ENCODE measurements around the gene OBSCN. TPM values are rescaled to one million over a fixed set of nuclear protein-coding genes. Genes with fewer than 3 reads are reported as not detected.

The OBSCN gene
- total RNA-seq, 1 donor from 2014 or later = 5.1 TPM

DNA sequence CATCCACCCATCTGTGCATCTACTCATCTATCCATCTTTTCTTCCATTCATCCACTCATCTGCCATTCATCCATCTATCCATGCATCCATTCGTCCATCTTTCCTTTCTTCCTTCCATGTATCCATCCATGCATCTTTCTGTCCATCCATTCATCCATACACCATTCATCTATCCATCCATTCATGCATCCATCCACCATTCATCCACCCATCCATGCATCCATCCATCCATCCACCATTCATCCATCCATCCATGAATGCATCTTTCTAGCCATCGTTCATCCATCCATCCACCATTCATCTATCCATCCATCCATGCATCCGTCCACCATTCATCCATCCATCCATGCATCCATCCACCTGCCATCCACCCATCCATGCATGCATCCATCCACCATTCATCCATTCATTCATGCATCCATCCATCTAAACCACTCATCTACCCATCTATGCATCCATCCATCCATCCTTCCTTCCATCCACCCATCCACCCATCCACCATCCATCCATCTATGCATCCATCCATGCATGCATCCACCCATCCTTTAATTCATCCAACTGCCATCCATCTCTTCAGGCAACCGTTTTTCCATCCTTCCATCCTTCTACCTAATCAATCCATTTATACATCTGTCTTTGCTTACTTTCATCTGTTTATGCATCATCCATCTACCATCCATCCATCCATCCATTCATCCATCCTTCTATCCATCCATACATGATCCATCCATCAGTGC is 111.7 kb downstream of the OBSCN start:
- Mint-ChIP-seq H3K4me1 (no peaks in the 10 kb centered on the region), H3K27me3 (ENCODE audit: insufficient read depth, low read depth) (no peaks in the 10 kb centered on the region), H3K36me3 (peaks cover 4% of the 10 kb centered on the region), H3K27ac (no peak overlapping the region), H3K4me3 (no peak overlapping the region), H3K9me3 (peaks cover 4% of the 10 kb centered on the region)
- Histone ChIP-seq H3K4me1 (no peaks in the 10 kb centered on the region), H4K20me1 (ENCODE audit: low read depth) (peaks cover 4% of the 10 kb centered on the region), H3K4me2 (no peak overlapping the region), H3K9ac (no peak overlapping the region), H3K36me3 (no peaks in the 10 kb centered on the region), H3K9me3 (ENCODE audit: low read depth) (no peaks in the 10 kb centered on the region), H2AFZ (replicated peaks) (no peak overlapping the region), H3K27me3 (no peaks in the 10 kb centered on the region), H3K79me2 (ENCODE audit: low read depth) (no peaks in the 10 kb centered on the region), H3K4me3 (no peak overlapping the region), H3K27ac (no peak overlapping the region), H3F3A (ENCODE audit: low read depth) (no peaks in the 10 kb centered on the region)
- TF ChIP-seq, protein P1, sequence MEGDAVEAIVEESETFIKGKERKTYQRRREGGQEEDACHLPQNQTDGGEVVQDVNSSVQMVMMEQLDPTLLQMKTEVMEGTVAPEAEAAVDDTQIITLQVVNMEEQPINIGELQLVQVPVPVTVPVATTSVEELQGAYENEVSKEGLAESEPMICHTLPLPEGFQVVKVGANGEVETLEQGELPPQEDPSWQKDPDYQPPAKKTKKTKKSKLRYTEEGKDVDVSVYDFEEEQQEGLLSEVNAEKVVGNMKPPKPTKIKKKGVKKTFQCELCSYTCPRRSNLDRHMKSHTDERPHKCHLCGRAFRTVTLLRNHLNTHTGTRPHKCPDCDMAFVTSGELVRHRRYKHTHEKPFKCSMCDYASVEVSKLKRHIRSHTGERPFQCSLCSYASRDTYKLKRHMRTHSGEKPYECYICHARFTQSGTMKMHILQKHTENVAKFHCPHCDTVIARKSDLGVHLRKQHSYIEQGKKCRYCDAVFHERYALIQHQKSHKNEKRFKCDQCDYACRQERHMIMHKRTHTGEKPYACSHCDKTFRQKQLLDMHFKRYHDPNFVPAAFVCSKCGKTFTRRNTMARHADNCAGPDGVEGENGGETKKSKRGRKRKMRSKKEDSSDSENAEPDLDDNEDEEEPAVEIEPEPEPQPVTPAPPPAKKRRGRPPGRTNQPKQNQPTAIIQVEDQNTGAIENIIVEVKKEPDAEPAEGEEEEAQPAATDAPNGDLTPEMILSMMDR (IDR thresholded peaks at IDR 0.05) = no peak
- TF ChIP-seq EZH2 (IDR thresholded peaks at IDR 0.05) = no peak
- no peak for TF ChIP-seq EZH2phosphoT487 (IDR thresholded peaks at IDR 0.05)
- no peak for DNase-seq (ENCODE audit: low spot score)

DNA sequence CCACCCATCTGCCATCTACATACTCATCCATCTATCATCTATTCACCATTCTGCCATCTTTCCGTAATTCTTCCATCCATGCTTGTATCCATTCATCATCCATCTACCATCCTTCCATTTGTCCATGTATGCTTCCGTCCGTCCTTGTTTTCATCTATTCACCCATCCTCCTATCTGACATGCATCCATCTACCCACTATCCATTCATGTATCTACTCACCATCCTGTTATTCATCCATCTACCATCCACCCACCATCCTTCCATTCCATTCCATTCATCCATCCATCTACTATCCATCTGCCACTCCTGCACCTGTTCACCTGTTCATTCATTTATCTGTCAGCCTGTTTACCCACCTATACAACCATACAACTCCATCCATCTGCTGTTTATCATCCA is 112.5 kb downstream of the OBSCN start:
- Mint-ChIP-seq H3K4me3 (no peak overlapping the region), H3K4me1 (no peaks in the 10 kb centered on the region), H3K27me3 (ENCODE audit: insufficient read depth, low read depth) (no peaks in the 10 kb centered on the region), H3K36me3 (peaks cover 11% of the 10 kb centered on the region), H3K9me3 (peaks cover 9% of the 10 kb centered on the region), H3K27ac (no peak overlapping the region)
- DNase-seq (ENCODE audit: low spot score) = no peak
- H3K4me1 ChIP-seq = no peaks in the 10 kb centered on the region
- no peak overlapping the region for H2AFZ ChIP-seq (replicated peaks)
- H3K27ac ChIP-seq = no peak overlapping the region
- no peaks in the 10 kb centered on the region for H3F3A ChIP-seq (ENCODE audit: low read depth)
- no peak overlapping the region for H3K9ac ChIP-seq
- TF ChIP-seq EZH2phosphoT487 (IDR thresholded peaks at IDR 0.05) (no peak), EZH2 (IDR thresholded peaks at IDR 0.05) (no peak)
- TF ChIP-seq, protein P1 (IDR thresholded peaks at IDR 0.05) = no peak
- H3K79me2 ChIP-seq (ENCODE audit: low read depth) = no peaks in the 10 kb centered on the region
- H4K20me1 ChIP-seq (ENCODE audit: low read depth) = peaks cover 4% of the 10 kb centered on the region
- no peak overlapping the region for H3K4me3 ChIP-seq
- no peaks in the 10 kb centered on the region for H3K36me3 ChIP-seq
- no peaks in the 10 kb centered on the region for H3K9me3 ChIP-seq (ENCODE audit: low read depth)
- no peak overlapping the region for H3K4me2 ChIP-seq
- no peaks in the 10 kb centered on the region for H3K27me3 ChIP-seq

DNA sequence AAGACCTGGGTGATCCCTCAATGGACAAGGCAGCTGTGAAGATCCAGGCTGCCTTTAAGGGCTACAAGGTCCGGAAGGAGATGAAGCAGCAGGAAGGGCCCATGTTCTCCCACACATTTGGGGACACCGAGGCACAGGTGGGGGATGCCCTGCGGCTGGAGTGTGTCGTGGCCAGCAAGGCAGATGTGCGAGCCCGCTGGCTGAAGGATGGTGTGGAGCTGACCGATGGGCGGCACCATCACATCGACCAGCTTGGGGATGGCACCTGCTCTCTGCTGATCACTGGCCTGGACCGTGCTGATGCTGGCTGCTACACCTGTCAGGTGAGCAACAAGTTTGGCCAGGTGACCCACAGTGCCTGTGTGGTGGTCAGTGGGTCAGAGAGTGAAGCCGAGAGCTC is 113.6 kb downstream of the OBSCN start:
- H3K4me3 ChIP-seq = no peak overlapping the region
- no peak overlapping the region for H3K4me3 Mint-ChIP-seq
- H3K27ac ChIP-seq = no peak overlapping the region
- no peaks in the 10 kb centered on the region for H3K36me3 ChIP-seq
- H3K27ac Mint-ChIP-seq = no peak overlapping the region
- H3K9me3 ChIP-seq (ENCODE audit: low read depth) = no peaks in the 10 kb centered on the region
- no peaks in the 10 kb centered on the region for H3K27me3 Mint-ChIP-seq (ENCODE audit: insufficient read depth, low read depth)
- no peaks in the 10 kb centered on the region for H3K27me3 ChIP-seq
- H3K36me3 Mint-ChIP-seq = peaks cover 17% of the 10 kb centered on the region
- no peak overlapping the region for H2AFZ ChIP-seq (replicated peaks)
- DNase-seq (ENCODE audit: low spot score) = no peak
- TF ChIP-seq EZH2phosphoT487 (IDR thresholded peaks at IDR 0.05) (no peak), EZH2 (IDR thresholded peaks at IDR 0.05) (no peak)
- TF ChIP-seq, protein P1 (IDR thresholded peaks at IDR 0.05) = no peak
- H3K4me2 ChIP-seq = no peak overlapping the region
- H3K9me3 Mint-ChIP-seq = peaks cover 11% of the 10 kb centered on the region
- H3F3A ChIP-seq (ENCODE audit: low read depth) = no peaks in the 10 kb centered on the region
- H4K20me1 ChIP-seq (ENCODE audit: low read depth) = peaks cover 4% of the 10 kb centered on the region
- H3K79me2 ChIP-seq (ENCODE audit: low read depth) = no peaks in the 10 kb centered on the region
- H3K4me1 ChIP-seq = no peaks in the 10 kb centered on the region
- H3K4me1 Mint-ChIP-seq = no peaks in the 10 kb centered on the region
- H3K9ac ChIP-seq = no peak overlapping the region
